ENCODE measurements around the gene CDH6.

The CDH6 gene

GRCh38 chr5:31362529-31362900, 169.0 kb downstream of the CDH6 start:
- no peak overlapping the region for H3K4me3 ChIP-seq (ENCODE audit: low read length)
- peak; percentile 90 for DNase-seq (ENCODE audit: low read depth)
- no peak for TF ChIP-seq CTCF (conservative IDR thresholded peaks at IDR 0.05; ENCODE audit: low read length)

- no peak for TF ChIP-seq CTCF (conservative IDR thresholded peaks at IDR 0.05; ENCODE audit: low read length)
- DNase-seq (ENCODE audit: low read depth): peak; percentile 82
- no peak overlapping the region for H3K4me3 ChIP-seq (ENCODE audit: low read length)
Observed at GRCh38 chr5:31362931-31363568, 169.6 kb downstream of the CDH6 start.

- no peak overlapping the region for H3K4me3 ChIP-seq (ENCODE audit: low read length)
- TF ChIP-seq CTCF (conservative IDR thresholded peaks at IDR 0.05; ENCODE audit: low read length): no peak
- peak; percentile 91 for DNase-seq (ENCODE audit: low read depth)
Observed at GRCh38 chr5:31364881-31365636, 171.6 kb downstream of the CDH6 start.

GRCh38 chr5:31365776-31366175, 172.3 kb downstream of the CDH6 start:
- H3K4me3 ChIP-seq (ENCODE audit: low read length): no peak overlapping the region
- DNase-seq (ENCODE audit: low read depth): no peak
- TF ChIP-seq CTCF (conservative IDR thresholded peaks at IDR 0.05; ENCODE audit: low read length): no peak

GRCh38 chr5:31366941-31367340, 173.5 kb downstream of the CDH6 start:
- TF ChIP-seq CTCF (conservative IDR thresholded peaks at IDR 0.05; ENCODE audit: low read length): no peak
- no peak overlapping the region for H3K4me3 ChIP-seq (ENCODE audit: low read length)
- peak; percentile 90 for DNase-seq (ENCODE audit: low read depth)

GRCh38 chr5:31372124-31372523, 178.6 kb downstream of the CDH6 start:
- H3K4me3 ChIP-seq (ENCODE audit: low read length): no peak overlapping the region
- no peak for DNase-seq (ENCODE audit: low read depth)
- no peak for TF ChIP-seq CTCF (conservative IDR thresholded peaks at IDR 0.05; ENCODE audit: low read length)
